ENCODE measurements around the gene SIX3.

SIX3 gene

DNA sequence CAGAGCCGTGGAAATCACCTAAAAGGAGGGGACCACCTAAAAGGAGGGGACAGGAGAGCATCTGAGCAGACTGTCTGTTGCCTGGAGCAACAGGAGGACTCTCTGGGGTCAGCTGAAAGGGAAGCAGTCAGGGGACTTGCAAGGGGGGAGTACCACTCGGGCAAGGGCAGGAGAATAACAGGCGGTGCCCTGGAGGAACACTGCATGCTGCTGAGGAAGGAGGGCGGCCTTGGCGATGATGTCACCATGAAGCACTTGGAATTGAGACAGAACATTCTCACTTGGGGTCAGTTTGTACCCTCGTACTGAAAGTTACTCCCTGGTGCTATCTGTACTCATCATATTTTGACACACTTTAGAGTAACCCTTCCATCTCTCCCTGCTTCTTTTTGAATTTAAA, 18.4 kb downstream of the SIX3 start:
- no peak for DNase-seq

DNA sequence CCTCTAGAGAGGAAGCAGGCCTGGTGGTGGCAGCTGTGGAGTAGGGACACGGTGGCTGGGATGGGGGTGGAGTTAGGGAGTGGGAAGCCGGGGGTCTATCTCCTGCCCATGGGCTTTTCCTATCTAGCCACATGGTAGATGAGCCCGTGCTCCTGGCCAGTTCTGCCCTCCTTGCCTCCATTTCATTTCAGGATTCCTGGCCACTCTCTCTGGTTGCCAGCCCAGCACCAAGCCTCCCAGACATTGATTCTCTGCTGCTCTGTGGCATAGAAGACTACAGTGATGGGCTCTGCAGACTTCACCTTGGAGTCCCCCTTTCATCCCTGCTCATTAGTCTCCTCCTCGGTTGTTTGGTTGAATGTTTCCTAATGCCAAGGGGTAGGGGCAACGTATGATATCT, 19.4 kb downstream of the SIX3 start:
- no peak for DNase-seq

DNA sequence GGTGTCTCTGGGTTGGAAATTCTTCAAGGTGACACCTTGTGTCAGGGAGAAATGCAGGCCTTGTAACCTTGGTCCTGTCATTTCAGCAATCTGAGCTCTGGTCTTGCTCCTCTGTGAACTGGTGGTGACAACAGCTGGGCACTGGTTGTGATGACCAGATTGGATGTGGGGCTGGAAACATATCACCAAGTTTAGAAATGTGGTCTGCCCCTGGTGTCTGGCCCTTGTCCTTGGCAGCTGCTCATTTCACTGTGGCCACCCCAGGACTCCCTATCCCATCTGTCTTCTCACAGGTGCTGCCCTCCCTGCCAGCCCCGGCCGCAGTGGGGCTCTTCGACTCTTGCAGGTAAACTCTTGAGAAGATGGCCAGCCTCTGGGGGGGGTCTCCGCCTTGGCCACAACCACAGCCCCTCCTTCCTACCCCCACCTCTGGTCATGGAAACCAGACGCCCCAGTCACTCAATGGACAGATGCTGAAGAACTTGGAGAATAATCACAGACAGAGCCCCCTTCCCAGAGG, 20.7 kb downstream of the SIX3 start:
- DNase-seq: no peak

DNA sequence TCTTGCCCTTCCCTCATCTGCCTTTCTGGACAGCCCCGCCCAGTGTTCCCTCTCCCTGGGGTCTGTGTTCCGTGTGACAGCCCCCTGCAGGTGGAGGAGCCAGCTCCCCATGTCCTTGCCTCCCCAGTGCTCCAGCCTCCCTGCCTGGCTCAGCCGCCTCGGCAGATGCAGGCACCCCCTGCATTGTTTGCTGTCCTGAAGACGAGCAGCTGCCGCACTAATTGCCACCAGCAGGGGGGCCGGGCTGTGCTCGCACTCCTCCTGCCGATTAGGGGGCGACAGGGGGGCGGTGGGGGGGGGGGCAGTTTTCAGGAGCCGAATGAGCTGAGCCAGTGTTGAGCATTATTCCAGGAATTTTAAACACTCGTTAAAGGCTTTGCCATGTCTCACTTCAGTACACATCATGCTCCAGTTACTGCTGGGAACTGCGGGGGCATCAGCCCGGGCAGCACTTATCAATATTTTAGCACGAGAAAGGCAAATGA, 23.3 kb downstream of the SIX3 start:
- DNase-seq: peak; percentile 12

DNA sequence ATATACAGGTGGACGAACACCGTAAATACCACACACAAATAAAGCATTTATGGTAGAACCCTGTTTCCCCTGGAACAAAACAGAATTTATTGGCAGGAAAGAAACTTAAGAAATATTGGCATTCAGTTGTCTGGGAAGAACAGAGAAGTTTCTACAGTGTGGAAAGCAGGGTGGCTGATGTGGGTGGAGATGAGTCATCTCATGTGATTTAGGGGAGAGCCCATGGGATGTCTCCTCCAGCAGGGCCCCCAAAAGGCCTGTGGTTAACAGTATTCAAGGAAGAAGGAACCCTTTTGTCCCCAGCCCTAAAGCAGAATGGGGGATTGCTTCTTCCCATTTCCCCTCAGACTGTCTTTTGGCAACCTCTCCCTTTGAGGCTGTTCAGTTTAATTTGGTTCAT, 24.2 kb downstream of the SIX3 start:
- no peak for DNase-seq

DNA sequence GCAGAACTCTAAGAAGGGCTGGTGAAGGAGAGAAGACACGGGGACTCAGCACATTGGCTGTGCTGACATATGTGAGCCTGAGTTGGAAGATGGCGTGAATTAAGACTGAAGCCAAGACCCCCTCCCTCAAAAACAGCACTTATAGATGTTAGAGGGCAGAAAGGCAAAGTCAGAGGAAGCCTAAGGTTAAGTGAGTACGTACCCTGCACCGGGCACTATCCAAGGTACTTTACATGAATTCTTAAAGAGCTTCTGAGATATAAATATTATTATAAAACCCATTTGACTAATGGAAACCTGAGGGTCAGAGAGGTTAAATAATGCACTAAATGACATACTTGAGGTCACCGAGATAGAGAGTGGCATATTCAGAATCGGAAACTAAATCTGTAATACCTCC, 25.6 kb downstream of the SIX3 start:
- DNase-seq: no peak

DNA sequence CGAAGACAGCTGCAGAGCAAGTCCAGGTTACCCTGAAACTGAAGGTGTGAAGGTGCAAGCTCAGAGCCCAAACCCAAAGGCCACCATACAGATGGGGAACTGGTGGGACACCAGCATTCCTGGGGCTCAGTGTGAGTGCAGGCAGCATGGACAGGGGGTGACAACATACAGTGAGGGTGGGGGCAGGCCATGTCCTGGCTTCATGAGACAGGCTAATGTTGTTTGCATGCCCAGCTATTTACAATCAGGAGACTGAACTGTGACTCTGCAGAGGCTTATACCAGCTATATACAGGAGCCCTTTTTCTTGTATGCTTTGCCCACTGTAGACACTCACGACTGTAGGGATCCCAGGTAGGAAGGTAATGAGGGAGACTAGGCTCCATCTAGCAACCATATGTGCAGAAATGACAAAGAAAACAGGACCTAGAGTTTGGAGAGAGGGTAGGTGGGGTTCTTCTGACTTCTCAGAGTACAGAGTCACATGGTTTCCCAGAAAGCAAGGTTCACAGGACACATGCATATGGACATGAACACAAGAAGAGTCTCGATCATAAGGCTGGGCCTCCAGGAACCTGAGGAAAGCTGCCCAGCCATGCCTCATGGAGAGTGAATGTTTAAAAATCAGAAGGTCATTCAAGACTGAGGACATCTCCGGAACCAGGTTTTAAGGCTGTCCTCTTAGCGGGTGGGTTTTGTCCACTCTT, 26.4 kb downstream of the SIX3 start:
- DNase-seq: no peak

DNA sequence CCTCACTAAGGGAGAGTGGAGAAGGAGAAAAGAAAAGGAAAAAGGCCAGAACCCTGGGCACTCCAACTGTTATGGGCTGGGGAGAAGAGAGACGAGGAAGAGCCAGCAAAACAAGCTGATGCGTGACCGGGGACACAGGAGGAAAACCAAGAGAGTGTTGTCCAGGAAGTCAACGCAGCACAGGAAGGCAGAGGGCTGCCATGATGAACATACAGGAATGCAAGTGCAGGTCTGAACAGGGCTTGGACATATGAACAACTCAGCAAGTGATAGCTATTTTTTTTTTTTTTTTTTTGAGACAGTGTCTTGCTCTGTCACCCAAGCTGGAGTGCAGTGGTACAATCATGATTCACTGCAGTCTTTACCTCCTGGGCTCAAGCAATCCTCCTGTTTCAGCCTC, 28.4 kb downstream of the SIX3 start:
- DNase-seq: no peak

DNA sequence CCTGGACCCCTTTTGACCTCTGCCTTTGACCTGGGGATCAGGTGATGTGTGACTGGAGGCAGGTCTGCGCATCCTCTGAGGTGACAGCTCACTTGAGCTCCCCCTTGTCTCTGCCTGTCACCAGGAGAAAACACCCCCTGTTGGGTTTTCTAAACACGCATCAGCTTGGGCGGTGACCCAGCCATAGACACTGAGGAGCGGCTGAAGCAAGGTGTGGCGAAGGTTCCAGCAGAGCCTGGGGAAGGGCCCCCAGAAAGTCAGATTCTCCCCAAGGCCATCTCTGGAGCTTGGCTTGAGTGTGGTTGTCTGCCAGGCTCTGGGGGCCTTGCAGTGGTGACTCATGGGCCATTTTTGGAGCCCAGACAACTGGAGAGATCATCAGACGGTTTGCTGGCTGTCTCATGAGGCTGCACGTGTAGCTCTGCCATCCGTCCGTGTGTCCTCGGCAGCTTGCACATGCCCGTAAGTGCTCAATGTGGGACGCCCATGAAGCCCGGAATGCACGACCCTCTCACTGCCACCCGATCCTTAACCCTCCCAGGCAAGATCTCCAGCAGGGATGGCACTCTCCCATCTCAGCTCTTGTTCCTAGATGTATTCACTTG, 29.4 kb downstream of the SIX3 start:
- no peak for DNase-seq

DNA sequence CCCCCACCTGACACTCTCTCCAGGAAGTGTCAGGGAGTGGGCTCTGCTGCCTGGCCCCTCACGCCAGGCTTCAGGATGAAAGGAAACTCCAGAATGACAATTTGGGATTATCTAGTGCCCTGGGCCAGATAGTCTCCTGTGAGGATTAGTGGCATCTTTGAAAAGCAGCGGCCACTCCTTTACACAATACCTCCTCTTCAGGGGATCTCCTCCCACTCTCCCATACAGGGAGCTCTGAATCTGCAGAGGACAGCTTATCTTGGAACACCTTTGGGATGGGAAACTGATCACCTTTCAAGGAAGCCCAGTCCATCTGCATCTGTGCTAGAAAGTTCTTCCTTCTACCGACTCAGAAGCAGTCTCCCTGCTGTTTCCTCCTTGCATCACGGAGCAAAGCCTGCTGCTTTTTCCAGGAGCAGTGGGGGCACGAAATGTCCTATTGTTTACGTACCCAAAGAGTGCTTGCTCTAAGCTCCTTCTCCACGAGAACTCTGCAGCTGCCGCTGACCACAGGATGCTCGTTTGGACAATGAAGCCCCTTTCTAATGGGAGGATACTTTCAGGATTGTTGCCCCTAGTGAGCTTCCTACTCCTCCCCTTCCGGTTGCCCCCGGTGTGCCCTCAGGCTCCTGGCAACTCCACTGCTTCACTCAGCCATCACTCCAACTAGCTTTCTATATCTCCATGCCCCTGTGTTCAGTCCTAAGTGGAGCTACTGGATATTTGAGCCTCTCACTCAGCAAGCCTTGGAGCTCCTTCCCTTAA, 31.5 kb downstream of the SIX3 start:
- DNase-seq: peak; percentile 16

DNA sequence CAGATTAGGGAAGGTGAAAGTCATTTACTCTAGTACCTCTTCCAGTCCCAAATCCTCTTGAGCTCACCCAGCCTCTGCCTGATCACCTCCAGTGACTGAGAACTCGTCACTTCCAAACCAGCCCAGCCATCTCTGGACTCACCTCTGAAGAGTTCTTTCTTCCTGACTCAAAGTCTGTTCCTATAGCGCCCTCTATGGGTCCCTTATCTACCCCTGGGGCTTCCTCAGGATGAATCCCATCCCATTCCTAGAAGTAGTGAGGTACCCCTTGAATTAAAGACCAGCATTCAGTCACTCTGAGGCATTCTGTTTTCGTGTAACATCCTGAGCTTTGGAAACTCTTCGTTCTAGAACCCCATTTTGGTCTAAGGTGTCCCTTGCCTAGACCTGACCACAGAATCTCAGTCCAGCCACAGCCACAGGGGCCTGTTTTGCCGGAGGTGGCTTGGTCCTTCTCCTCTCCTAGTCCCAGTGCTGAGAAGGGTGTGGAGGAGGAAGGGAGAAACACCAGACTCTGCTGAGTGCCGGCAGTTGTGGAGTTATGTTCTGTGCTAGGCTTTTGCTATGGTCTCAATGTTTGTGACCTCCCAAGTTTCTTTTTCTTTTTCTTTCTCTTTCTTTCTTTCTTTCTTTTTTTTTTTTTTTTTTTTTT, 32.7 kb downstream of the SIX3 start:
- DNase-seq: peak; percentile 76

DNA sequence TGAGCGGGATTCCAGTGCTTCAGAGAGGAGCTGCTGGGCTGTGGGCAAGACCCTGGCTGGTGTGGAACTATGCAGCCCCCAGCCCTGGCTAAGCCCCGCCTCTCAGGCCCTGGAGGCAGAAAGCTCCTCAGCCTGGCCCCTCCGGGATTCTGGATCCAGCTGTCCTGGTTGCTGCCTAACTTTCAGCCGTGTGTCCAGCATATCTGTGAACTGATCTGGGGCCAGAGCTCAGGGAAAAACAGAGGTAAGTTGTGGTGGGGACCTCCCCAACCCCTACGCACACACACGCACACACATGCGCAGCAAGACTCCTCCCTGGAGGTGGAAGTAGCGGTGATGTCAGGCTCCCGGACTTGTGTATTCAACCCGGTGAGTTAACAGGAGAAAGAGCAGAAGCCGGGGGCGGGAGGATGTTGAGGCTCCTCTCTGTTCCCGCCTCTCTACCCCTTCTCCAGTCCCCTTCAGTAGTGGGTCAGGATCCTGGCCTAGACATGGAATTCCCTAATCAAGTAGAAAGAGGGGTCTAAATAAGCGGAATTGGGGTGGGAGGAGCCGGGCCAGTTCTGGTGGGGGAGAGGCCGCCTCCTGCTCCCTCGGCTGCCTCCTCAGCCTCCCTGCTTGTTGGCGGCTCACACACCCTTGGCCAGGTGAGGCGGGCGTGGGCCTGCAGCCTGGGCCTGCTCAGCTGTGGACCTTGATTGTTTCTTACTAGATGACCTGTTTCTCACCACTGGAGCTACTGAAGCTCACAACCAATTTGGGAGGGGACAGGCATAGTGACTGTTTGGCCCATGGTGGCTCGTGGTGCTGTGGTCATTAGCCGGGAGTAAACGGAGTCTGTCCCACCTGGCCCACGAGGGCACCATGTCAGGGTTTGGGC, 34.3 kb downstream of the SIX3 start:
- DNase-seq: no peak

DNA sequence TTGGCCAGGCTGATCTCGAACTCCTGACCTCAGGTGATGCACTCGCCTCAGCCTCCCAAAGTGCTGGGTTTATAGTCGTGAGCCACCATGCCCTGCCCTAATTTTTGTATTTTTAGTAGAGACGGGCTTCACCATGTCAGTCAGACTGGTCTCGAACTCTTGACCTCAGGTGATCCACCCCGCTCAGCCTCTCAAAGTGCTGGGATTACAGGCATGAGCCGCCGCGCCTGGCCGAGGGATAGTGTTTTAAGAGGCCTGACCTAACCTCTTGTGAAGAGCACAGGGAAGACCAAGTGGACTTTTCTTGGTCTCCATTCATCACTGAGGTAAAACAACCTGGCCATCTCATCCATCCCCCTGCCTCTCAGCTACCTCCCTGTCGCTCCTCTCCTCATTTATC, 38.1 kb downstream of the SIX3 start:
- no peak for DNase-seq

DNA sequence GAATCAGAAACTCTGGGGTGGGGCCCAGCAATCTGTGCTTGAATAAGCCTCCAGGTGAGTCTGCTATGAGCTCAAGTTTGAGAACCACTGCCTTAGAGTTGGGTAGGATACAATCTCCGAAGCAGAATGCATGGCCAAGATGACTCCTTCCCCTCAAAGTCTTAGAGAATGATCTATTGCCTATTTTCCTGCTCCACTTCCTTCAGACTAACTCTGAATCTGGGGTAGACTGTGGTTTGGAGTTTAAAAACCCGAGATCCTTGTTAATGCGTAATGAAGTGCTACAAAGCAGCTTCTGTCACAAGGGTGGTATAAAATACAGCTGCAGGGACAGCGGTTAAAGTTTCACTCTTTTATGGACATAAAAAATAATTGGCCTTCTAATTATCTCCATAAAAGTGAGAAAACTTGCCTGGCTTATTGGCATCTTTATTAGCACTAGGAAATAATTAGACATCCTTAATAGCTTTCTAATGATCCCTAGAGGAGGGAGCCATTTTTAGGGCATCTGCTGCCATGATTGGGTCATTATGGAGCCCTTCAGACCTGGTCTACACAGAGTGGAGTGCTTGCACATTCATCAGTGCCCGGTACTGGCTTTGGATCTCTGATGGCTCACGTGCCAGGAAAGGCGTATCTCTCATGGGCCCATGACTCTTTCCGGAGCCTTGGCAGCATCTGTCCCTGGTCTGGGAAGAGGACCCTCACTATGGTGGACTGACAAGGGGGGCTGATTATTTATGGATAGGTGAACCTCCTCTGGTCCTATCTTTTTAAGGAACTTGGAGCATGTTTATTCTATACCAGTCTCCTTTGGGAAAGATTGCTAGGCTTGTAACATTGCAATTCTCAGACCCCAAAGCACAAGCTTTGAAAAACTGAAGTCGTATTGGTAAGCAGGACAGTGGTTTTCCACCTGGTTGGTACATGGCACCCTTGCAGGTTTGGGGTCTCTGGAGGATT, 39.5 kb downstream of the SIX3 start:
- DNase-seq: no peak

DNA sequence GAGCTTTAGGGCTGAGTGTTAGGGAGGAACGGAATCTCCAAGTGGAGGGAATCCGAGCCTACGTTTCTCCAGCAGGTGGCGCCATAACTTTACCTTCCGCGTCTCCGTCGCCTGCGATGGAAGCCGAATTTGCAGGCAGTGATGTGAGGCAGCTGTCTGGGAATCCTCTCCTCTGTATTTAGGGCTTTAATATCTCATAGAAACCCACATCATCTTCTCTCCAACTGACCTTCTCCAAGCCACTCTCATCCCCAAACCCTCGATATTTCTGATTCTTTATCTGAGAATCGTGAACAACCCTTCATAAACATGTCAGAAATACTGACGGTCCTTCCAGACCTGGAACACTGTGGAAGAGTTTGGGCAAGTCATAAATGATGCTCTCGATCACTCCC, 40.2 kb downstream of the SIX3 start:
- DNase-seq: peak; percentile 80

DNA sequence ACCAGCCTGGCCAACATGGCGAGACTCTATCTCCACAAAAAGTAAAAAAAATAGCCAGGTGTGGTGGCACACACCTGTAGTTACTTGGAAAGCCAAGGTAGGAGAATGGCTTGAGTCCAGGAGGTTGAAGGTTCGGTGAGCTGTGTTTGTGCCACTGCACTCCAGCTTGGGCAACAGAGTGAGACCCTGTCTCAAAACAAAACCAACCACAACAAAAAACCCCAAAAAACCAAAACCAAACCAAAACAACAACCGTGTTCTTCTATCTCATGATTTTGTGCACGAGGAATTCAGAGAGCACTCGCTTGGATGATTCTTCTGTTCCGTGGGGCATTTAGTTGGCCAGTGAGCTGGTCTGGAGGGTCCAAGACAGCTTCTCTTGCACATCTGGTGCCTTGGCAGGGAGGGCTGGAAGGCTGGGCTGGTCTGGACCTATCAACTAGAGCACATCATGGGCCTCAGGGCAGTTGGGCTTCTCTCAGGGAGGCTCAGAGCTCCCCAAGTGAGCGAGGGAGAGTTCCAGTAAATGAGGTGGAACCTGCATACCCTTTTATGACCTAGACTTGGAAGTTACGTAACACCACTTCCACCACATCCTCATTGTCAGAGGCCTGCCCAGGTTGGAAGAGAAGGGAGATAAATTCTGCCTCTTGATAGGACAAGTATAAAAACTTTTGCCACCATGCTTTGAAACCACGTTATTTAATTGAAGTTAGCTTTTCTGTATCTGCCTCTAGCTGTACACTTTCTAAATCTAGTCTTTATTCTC, 42.5 kb downstream of the SIX3 start:
- no peak for DNase-seq

DNA sequence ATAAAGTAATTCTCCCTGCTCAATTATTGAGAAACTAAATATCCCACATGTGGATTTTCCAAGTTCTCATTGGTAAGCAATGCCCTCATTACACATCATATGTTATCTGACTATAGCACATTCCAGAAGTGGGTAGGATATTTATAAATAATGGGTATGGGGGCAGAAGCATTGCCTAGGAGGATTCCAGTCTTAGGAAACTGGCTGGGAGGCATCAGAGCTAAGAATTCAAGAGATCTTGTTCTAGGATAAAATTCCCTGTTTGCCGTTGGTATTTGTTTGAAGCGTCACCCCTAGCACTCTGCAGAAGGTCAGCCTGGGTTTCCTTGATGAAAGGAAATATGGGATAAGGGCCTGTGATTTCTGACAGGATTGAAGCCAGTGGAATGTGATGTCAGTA, 47.7 kb downstream of the SIX3 start:
- DNase-seq: no peak

DNA sequence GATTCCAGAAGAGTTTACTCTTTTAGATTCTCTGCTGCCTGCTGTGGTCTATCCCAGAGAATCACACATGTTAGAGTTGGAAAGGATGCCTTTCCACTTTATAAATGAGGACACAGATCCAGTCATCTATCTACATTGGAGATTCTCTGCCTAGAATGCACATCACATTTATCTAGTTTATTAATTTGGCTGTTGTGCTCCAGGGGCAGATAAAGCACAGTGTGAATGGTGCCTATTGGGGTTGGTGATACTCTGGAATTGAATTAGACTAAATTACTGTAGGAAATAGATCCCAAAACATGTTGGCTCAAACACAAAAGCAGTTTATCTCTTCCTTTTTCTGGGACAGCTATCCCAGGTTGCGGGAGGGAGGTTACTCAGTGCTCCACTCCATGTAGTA, 52.9 kb downstream of the SIX3 start:
- no peak for DNase-seq

Measured in NCI-H1436 (cell line).